ENCODE results near the gene INTU. TPM values are rescaled to one million over a fixed set of nuclear protein-coding genes. Genes with fewer than 3 reads are reported as not detected.
"Not testable (repeated sequence)": the region's sequence is repeated elsewhere in the genome, so short reads cannot be mapped to it uniquely, and the experiment has no call there.

The INTU gene
- total RNA-seq, result 4.2 and 12.0 TPM in 2 replicates

DNA sequence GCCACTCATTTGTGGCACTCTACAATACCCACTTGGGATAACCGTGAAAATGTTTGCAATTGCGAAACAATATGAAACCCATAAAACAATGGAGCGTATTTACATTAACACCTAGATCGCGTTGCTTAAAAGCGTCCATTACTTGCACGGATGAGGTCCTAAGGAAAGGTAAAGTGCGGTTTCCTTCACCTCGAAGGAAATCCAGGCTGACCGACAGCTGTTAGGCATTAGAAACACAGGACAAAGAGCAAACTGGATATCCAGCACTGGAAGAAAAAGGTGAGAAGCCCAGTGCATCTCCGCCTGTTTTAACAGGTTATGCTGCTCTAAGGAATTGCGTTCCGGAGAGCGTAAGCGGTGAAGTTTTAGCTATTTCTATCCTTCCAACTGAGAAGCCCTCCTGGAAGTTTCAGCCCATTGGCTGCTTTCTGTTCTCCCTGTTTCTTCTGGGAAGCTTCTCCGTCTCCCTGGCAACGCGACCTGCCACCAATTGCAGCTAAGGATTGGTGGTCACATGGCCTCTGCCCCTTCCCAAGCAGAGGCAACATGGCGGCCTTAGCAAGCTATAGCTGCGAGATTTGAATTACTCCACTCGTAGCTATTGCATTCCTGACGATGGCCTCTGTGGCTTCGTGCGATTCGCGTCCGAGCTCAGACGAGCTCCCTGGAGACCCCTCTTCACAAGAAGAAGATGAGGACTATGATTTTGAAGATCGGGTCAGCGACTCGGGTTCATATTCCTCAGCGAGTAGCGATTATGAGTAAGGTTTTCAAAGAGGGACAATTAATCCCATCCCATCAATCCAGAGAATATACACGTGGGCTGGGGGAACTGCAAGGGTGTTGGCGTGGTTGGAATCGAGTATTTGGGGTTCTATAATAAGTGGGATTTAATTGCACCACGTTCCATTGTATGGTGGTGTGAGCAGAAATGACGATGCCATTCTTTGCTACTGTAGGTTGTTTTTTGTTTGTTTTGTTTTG lies at the start of gene INTU:
INTU (plus strand) TSS at position 538 of the 984 bp plus-strand sequence; CDS start at position 616, 78 bp downstream.
- peak; percentile 96 for DNase-seq (ENCODE audit: low read depth)

DNA sequence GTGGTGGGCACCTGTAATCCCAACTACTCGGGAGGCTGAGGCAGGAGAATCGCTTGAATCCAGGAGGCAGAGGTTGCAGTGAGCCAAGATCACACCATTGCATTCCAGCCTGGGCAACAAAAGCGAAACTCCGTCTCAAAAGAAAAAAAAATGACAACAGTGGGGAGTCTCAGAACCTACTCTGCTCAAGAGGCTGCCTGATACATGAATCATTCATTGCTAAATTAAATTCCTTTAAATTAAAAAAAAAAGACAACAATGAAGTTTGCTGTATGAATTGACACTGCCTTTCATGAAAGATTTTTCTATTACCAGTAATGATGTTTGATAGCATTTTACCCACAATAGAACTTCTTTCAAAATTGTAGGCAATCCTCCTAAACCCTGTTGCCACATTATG lies 46.3 kb upstream of the INTU start:
- peak; percentile 15 for DNase-seq (ENCODE audit: low read depth)

DNA sequence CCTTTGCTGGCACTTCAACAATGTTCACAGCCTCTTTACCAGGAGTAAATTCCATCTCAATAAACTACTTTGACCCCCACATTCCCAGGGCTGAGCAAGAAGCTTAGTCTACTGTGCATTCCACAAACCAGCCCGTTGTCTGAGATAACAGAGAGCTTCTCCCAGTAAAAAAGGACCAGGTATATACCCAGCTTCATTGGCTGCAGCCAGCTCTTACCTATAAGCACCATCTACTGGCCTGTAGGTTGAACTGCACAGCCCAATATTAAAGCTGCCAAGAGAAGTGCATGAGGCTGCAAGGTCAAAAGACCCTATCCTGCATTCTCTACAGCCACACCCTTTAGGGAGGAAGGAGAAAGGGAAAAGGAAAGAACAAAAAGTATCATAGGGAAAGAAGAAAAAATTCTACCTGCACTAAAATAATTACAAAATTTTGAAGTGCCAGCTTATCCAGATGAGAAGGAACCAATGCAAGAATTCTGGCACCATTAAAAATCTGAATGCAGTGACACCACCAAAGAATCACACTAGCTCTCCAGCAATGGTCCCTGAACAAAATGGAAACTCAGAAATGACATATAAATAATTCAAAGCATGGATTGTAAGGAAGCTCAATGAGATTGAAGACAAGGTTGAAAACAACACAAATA lies 45.7 kb upstream of the INTU start:
- DNase-seq (ENCODE audit: low read depth), result peak; percentile 53

DNA sequence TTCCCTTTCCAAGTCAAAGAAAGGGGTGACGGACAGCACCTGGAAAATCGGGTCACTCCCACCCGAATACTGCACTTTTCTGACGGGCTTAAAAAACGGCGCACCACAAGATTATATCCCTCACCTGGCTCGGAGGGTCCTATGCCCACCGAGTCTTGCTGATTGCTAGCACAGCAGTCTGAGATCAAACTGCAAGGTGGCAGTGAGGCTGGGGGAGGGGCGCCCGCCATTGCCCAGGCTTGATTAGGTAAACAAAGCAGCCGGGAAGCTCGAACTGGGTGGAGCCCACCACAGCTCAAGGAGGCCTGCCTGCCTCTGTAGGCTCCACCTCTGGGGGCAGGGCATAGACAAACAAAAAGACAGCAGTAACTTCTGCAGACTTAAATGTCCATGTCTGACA lies 43.6 kb upstream of the INTU start:
- not testable (repeated sequence) for DNase-seq (ENCODE audit: low read depth)

DNA sequence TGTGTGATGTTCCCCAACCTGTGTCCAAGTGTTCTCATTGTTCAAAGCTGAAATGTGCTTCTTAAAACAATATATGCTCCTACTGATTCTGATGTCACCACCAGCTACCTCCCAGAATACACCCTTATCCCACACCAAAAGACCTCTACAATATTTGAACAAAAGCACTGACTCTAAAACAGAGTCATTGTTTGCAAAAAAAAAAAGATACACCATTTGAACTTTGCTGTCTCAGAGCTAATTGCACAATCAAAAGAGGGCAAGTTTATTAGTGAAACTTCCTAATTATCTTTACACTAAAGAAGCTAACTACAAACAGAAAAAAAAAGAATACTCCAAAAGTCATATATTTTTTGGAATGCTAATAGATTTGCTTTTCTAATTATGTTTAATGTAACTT lies 34.1 kb upstream of the INTU start:
- DNase-seq (ENCODE audit: low read depth), result no peak

DNA sequence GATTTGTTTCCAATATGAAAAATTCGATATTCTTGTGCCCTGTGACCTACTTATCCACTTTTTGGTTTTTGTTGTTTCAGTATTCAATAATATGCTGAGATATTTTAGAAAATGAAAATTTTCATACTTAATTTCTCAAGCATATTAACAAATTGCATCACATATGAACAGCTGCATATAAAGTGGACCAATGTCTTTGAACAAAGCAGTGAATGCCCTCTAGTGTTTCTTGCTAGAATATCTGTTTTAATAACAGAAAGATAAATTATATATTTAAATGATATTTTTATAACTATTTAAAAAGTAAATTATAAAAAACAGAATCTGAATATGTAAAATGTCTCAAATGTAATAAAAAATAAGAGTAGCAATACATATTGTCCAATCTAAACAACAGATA lies 31.7 kb upstream of the INTU start:
- peak; percentile 16 for DNase-seq (ENCODE audit: low read depth)

DNA sequence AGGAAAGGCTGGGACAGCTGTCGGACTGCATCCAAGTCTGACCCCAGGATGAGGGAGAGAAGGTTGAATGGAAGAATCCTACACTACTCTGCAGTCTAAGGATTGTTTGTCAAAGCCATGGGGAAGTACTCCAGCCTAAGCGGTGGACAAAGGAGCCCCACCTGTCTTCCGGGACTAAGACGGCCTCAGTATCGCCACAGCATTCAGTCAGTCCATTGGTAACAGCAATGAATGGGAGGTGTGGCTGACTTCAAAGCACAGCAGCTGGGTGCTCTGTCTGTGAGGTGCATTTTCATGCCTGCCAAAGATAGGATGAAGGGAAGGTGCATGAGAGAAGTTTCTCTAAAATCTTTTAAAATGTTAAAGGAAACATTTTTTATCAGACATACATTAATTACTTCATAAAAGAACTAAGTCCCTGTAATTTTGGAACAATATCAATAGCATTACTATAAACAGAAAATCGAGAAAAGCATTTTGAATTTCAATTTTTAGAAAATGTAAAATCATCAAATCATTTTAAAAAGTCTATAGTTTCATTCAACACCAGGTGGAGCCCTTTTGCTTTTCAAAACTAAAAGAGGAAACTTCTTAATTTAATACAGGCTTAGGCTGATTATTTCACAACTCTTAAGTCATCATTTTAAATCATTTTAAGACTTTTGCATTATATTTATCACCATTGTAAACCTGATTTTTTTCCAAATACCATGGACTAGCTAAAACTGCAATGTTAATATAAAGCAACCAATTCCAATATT lies 27.6 kb upstream of the INTU start:
- peak; percentile 53 for DNase-seq (ENCODE audit: low read depth)

DNA sequence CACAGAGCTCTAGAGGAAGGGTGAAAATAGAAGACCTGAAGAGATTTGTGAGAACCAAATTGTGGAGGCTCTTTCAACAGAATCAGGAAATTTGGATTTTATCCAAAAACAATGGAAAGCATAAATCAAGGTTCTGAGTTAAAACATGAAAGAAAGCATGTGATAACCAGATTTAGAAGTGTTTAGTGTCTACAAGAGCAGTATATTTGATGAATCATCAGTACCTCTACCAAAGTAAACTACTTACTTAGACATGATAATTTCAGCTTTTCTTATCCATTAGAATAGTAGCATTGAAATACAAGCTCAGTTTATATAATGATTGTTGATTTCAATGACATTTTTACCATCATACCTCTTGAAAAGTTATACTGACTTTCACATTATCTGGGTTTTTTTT lies 25.9 kb upstream of the INTU start:
- no peak for DNase-seq (ENCODE audit: low read depth)

DNA sequence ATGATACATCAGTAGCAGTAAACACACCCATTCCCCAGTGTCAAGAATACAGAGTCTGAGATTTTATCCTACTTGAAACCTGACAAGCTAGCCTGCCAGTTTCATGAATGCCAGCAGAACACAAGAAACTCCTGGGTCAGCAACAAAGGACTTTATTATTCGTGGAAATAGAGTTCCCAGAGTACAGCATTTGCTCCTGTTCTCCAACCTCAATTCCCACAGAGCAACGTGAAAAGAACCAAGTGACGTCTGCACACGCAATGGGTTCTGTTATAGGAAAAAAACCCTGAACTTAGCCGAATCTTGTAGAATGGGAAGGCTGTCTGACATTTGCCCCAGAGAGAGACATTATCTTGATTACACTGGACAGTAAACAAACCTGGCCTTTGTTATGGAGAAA lies 23.3 kb upstream of the INTU start:
- no peak for DNase-seq (ENCODE audit: low read depth)

DNA sequence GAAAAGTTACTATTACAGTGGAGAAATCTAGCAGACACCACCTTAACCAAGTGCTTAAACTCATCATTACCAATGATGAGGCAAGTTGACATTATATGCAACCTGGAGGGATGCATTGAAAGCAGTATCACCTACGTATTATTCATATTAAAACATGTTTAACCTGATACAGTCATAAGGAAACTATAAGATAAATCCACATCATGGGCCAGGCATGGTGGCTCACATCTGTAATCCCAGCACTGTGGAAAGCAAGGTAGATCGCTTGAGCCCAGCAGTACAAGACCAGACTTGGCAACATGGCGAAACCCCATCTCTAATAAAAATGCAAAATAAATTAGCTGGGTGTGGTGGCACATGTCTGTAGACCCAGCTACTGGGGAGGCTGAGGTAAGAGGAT lies 22.3 kb upstream of the INTU start:
- no peak for DNase-seq (ENCODE audit: low read depth)

DNA sequence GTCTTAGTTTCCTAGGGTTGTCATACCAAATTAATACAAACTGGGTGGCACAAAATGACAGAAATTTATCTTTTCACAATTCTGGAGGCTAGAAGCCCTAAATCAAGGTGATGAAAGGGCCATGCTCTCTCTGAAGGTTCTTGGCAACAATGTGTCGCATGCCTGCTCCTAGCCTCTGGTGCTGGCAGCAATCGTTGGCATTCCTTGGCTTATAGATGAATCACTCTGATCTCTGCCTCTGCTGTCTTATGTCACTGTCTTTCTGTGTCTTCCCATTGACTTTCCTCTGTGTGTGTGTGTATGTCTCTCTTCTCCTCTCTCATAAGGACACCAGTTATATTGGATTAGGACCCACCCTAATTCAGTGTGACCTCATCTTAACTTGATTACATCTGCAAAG lies 15.9 kb upstream of the INTU start:
- peak; percentile 20 for DNase-seq (ENCODE audit: low read depth)

DNA sequence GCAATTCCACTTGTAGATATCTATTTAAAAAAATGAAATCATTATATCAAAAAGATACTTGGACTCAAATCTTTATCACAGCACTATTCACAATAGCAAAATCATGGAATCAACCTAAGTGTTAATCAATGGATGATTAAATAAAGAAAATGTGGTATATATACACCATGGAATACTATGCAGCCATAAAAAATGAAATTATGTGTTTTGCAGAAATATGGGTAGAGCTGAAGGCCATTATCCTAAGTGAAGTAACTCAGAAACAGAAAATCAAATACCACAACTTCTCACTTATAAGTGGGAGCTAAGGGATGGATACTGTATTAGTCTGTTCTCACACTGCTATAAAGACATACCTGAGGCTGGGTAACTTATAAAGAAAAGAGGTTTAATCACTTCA lies 14.3 kb upstream of the INTU start:
- no peak for DNase-seq (ENCODE audit: low read depth)

DNA sequence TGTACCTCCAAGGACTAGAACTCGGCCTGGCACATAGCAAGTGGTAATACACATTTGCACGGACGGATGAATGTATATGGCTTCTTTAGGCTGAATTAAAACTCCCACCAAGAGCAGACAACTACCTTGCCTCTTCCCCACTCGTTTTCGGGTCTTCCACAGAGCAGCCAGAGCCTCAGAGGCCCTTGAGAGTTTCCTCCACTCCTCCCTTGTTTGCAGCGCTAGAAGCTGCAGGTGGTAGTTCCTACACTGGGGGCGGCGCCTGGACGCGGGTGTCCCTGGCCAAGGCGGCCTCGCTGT lies 10.2 kb upstream of the INTU start:
- DNase-seq (ENCODE audit: low read depth), result no peak

DNA sequence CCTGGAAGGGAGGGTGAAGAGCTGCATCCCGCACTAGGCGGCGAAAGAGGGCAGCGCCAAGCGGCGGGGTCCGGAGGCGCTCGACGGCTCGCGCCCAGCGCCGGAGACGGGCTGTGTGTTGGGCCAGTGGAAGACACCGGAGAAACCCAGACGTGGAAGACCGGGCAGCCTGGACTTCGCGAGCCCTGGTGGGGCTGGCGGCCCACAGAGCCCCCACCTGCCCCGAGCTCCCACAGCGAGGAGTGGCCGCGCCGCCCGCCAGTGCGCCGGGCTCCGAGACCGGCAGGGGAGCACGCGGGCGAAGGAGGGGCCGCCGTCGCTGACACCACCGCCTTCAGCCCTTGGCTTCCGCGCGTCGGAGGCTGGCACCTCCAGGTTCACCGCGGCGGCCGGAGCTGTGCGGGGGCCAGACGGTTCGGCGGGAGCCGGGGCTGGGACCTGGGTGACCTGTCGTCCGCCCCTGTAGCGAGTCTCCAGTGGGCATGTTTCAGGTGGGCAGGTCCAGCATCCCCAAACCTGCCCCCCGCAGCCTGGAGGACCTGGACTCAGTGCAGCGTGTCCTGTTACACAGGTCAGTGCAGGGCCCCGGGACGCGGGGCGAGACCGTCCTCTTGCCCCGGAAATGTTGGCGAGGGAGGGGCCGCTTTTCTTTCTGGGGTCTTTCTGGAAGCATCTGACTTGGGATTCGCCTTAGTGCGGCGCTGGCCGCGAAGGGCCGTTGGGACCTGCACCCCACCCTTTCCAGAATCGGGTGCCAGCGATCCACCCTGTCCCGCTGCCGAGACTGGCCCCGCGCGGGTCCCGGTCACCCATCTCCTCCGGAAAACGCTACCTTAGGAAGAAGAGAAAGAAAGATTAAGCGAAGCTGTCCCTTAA lies 9.6 kb upstream of the INTU start:
- peak; percentile 9 for DNase-seq (ENCODE audit: low read depth)

DNA sequence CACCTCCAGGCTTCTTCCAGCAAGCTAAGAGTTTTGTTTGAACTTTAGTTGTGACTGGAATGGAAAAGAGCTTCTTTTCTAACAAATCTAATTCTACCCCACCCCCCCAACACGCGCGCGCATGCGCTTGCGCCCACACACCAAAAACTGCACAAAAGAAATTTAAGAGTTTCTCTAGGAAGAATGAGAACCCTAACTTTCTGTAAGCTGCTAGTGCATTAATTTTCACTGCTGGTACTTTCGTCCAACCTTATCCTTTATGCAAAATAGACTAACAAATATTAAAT lies 9.0 kb upstream of the INTU start:
- DNase-seq (ENCODE audit: low read depth), result peak; percentile 26

DNA sequence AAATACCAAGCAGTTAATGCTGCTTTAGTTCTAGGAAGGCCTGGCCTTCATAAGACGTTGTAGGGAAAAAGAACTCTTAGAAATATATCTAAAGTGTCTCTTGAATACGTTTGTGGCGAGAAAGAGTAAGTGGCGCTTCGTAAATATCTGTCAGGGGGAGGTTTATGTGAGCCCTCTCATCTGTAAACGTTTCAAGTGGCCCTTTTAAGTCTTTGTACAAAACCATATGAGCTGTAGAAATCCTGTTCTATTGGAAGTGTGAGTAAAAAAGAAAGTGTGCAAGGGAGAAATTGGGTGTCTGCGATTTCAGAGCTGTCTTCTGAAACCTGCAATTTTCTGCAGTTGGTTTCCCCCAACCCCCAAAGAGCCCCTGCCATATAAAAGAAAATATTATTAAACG lies 8.6 kb upstream of the INTU start:
- DNase-seq (ENCODE audit: low read depth), result no peak

DNA sequence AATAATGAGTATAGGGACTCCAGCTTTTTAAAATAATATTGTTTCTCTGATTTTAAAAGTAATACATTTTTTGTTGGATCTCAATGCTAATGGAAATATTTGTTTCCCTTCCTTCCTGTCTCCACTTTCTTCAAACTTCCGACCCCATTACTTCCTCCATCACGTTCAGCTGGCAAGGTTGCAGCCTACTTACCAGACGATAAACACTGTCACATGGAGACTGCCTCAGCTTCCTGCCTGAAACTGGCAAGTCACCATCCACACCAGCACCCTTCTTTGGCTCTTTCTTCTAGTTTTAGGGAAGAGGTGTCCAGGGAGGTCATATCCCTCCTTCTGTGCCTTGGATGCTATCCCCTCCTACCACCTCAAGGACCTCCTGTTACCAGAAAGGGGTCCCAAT lies 3.4 kb upstream of the INTU start:
- no peak for DNase-seq (ENCODE audit: low read depth)

DNA sequence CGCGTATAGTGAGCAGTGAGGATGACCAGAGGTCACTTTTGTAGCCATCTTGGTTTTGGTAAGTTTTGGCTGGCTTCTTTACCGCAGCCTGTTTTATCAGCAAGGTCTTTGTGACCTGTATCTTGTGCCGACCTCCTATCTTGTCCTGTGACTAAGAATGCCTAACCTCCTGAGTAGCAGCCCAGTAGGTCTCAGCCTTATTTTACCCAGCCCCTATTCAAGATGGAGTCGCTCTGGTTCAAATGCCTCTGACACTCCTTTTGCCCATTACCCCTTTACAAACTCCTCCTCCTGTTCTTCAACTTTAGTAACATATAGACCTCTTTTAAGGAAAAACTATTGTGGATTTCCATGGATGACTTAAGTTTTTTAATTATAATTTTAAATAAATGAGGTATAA lies 2.6 kb upstream of the INTU start:
- DNase-seq (ENCODE audit: low read depth), result no peak

DNA sequence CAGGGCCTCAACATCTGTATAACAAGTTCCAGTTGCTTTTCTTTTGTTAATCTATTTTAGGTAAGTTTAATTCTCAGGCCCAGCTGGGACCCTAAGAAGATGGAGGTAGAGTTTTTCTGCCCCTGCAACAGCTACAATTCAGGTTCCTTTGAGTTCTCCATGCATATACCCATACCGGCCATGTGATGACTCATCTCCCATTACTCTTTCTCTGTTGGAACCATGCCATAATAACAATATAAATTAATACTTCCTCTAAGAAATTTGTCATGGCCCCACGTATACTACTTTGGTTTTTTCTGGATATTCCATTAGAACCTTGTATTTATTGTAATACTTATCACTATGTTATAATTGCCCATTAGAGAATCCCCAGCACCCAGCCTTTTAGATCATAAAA lies 1.3 kb upstream of the INTU start:
- peak; percentile 18 for DNase-seq (ENCODE audit: low read depth)

DNA sequence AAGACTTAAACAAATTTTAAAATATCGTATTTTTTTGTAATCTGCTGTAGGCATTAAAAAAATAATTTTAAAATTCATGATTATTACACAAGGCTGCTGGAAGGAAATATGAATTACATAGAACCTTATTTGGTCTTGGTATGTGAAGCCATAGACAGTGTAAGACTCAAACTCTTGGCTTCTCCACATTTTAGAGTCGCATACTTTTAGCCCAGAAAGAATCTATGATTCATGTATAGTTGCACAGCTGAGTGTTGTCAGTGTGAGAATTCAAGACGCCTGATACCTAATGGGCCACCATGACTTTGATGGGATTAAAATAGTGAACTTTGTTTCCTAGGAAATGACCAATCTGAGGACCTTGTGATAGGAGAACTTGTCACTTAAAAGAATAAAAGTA lies 1.4 kb downstream of the INTU start:
- peak; percentile 4 for DNase-seq (ENCODE audit: low read depth)

DNA sequence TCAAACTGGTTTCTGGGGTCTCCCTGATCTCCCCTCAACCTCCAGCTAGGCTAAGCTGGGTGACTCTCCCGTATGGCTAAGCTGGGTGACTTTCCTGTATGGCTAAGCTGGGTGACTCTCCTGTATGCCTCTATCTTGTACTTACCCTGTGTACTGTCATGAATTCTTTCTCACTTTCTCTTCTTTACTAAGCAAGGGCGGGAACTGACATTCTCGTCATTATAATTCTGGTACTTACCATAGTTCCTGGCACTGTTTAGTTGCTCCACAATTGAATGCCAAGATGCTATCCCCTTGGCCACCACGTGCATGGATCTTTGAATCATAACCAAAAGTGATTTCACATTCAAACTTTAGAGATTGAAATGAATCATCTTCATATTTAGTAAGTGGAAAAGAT lies 8.8 kb downstream of the INTU start:
- no peak for DNase-seq (ENCODE audit: low read depth)

DNA sequence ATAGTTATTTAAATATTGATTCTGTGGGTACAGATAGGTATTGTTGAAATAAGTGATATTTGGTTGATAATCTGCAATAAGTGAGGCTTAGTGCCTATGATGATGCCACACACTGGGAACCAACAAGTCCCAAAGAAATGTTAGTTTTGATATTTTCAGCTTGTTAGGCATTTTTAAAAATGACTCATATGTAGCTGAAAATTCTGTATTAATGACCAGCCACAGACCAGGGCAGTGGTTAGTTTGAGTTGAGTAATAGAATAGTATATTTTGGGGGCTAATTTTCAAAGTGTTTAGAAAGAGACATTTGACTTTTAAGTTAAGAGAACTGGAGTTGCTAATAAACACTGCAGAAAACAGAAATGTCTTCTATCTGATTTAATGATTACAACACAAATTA lies 9.4 kb downstream of the INTU start:
- no peak for DNase-seq (ENCODE audit: low read depth)
